DOHH2 (cell line): ENCODE measurements around the gene DAGLA.
A peak's percentile ranks its signal among the peaks of the same experiment; 100 is the strongest.

Experiments used
- H3F3A ChIP-seq: fragments of 200-600 bp; sonication (generic), shearing (Covaris generic); 2 replicates; pipeline ENCODE4 v1.6.0; 2016; ENCODE audit warnings: antibody characterized with exemption, mild to moderate bottlenecking; ENCODE audit not compliant: control insufficient read depth, insufficient read depth
- H3K27ac ChIP-seq: fragments of 200-600 bp; sonication (generic); 2 replicates; pipeline ENCODE4 v1.5.1; 2014; ENCODE audit warnings: low read depth, mild to moderate bottlenecking, low read length, moderate library complexity
- H3K27me3 ChIP-seq: fragments of 200-600 bp; sonication (generic); 2 replicates; pipeline ENCODE4 v1.6.1; 2014; ENCODE audit warnings: mild to moderate bottlenecking, low read length, mixed read lengths; ENCODE audit not compliant: control insufficient read depth
- H3K36me3 ChIP-seq: fragments of 200-600 bp; sonication (generic); 2 replicates; pipeline ENCODE4 v1.6.1; 2014; ENCODE audit warnings: mild to moderate bottlenecking, low read length, moderate library complexity, mixed read lengths; ENCODE audit not compliant: control insufficient read depth
- H3K4me1 ChIP-seq: fragments of 200-600 bp; sonication (generic); 2 replicates; pipeline ENCODE4 v1.6.1; 2014; ENCODE audit warnings: mild to moderate bottlenecking, low read length, mixed read lengths; ENCODE audit not compliant: control insufficient read depth
- H3K4me2 ChIP-seq: fragments of 200-600 bp; sonication (generic); 2 replicates; pipeline ENCODE4 v1.6.0; 2014; ENCODE audit warnings: mild to moderate bottlenecking, low read length, moderate library complexity
- H3K4me3 ChIP-seq: fragments of 200-600 bp; sonication (generic); 2 replicates; pipeline ENCODE4 v1.5.1; 2014; ENCODE audit warnings: mild to moderate bottlenecking, low read length, mixed read lengths
- H3K79me2 ChIP-seq: fragments of 200-600 bp; sonication (generic); 2 replicates; pipeline ENCODE4 v1.6.1; 2014; ENCODE audit warnings: mild to moderate bottlenecking, low read length, mixed read lengths; ENCODE audit not compliant: control insufficient read depth
- H3K9me2 ChIP-seq: fragments of 200-600 bp; sonication (generic); replicated peaks from 2 replicates; pipeline ENCODE4 v1.6.1; 2014; ENCODE audit warnings: mild to moderate bottlenecking, low read length, mixed read lengths; ENCODE audit not compliant: control insufficient read depth
- H3K9me3 ChIP-seq: fragments of 200-600 bp; sonication (generic); 2 replicates; pipeline ENCODE4 v1.6.1; 2014; ENCODE audit warnings: antibody characterized with exemption, low read length, mixed read lengths; ENCODE audit not compliant: control insufficient read depth, insufficient read depth
- H4K20me1 ChIP-seq: fragments of 200-600 bp; sonication (generic); 2 replicates; pipeline ENCODE4 v1.6.0; 2014; ENCODE audit warnings: low read depth, mild to moderate bottlenecking, antibody characterized with exemption, low read length, moderate library complexity; ENCODE audit not compliant: control insufficient read depth, insufficient read depth
- EZH2phosphoT487 ChIP-seq: fragments of 200-600 bp; sonication (generic); IDR thresholded peaks from 2 replicates; pipeline ENCODE4 v1.6.1; 2017; ENCODE audit warnings: borderline replicate concordance, mild to moderate bottlenecking, antibody characterized with exemption, low read length, moderate library complexity, mixed read lengths
- TF ChIP-seq, protein P1 (sequence below): fragments of 200-600 bp; sonication (generic); IDR thresholded peaks from one replicate; pipeline ENCODE4 v1.5.1; 2014; ENCODE audit warnings: antibody characterized with exemption, mild to moderate bottlenecking, low read depth, low read length; ENCODE audit not compliant: poor library complexity, severe bottlenecking

DAGLA gene

DNA sequence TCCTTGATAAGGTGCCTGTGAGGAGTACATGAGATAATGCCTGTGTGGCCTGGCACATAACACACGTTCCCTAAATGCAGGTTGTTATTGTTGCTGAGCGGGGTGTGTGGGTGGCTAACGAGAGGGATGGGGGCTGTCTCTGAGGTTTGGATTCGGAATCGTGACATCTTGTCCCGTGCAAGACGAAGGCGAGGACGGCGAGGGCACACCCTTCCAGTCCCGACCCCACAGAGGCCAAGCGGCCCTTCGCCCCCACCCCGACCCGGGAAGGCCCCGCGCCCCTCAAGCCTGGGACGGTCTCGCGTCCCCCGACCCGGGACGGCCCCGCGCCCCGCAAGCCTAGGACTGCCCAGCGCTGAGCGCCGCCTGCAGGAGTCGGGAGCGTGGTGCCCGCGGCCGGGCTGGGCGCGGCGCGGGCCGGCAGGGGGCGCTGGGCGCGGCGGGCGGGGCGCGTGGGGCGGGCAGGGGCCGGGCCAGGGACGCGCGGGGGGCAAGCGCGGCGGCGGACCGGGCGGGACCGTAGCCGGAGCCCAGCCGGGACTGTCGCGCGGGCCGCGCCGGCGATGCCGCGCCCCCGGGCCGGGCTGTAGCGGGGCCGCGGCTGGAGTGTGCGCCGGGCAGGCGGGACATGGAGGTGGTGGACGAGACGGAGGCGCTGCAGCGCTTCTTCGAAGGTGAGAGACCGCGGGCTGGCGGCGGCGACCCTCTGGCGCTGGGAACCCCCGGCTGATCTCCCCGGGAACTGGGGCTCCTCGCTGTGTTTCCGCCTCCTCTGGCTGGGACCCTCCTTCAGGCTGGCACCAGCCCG is 72.1 kb downstream of the DAGLA start, which contains the start of gene MYRF:
Gene MYRF, plus strand, starts transcription at position 520 of the 808 bp plus-strand sequence. Its CDS starts 109 bp downstream, at position 629.
- no peaks in the 10 kb centered on the region for H3F3A ChIP-seq
- TF ChIP-seq, protein P1, sequence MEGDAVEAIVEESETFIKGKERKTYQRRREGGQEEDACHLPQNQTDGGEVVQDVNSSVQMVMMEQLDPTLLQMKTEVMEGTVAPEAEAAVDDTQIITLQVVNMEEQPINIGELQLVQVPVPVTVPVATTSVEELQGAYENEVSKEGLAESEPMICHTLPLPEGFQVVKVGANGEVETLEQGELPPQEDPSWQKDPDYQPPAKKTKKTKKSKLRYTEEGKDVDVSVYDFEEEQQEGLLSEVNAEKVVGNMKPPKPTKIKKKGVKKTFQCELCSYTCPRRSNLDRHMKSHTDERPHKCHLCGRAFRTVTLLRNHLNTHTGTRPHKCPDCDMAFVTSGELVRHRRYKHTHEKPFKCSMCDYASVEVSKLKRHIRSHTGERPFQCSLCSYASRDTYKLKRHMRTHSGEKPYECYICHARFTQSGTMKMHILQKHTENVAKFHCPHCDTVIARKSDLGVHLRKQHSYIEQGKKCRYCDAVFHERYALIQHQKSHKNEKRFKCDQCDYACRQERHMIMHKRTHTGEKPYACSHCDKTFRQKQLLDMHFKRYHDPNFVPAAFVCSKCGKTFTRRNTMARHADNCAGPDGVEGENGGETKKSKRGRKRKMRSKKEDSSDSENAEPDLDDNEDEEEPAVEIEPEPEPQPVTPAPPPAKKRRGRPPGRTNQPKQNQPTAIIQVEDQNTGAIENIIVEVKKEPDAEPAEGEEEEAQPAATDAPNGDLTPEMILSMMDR, result peak; percentile 53
- no peak for TF ChIP-seq EZH2phosphoT487
- H3K27me3 ChIP-seq, result peaks cover 39% of the 10 kb centered on the region
- H3K4me2 ChIP-seq, result no peak within 1 kb of the TSS
- no peak within 1 kb of the TSS for H3K4me3 ChIP-seq
- H3K4me1 ChIP-seq, result no peaks in the 10 kb centered on the region
- no peaks in the 10 kb centered on the region for H3K36me3 ChIP-seq
- H4K20me1 ChIP-seq, result no peaks in the 10 kb centered on the region
- H3K79me2 ChIP-seq, result no peaks in the 10 kb centered on the region
- no peak within 1 kb of the TSS for H3K27ac ChIP-seq
- H3K9me2 ChIP-seq, result no peaks in the 10 kb centered on the region
- H3K9me3 ChIP-seq, result no peaks in the 10 kb centered on the region

DNA sequence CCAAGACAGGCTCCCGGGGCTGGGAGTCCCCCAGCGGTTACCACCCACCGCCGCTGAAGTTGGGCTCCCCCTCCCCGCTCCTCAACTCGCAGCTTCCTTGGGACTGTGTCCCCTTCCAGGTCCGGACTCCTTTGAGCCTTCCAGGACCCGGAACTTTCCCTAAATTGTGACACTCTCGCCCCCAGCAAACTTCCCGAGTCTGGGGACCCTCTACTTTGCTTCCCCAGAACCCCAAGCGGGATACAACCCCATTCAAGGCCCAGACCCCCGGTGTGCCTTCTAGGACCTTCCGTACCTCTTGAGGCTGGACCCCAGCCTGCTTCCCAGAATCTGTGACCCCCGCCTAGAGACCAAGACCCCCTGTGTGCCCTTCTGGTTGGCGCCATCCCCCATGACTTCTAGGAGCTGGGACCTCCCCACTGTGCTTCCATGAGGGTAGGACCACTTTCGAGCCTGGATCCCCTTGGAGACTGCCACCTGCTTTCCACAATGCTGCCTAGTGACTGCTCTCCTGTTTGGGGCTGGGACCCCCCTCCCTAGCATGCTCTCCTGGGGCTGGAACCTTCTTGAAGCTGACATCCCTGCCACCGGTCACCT is 72.8 kb downstream of the DAGLA start:
- no peak for TF ChIP-seq EZH2phosphoT487
- TF ChIP-seq, protein P1, result no peak
- H3F3A ChIP-seq, result no peaks in the 10 kb centered on the region
- no peak overlapping the region for H3K4me3 ChIP-seq
- no peaks in the 10 kb centered on the region for H3K36me3 ChIP-seq
- H3K27me3 ChIP-seq, result peaks cover 39% of the 10 kb centered on the region
- no peaks in the 10 kb centered on the region for H4K20me1 ChIP-seq
- H3K4me1 ChIP-seq, result no peaks in the 10 kb centered on the region
- no peaks in the 10 kb centered on the region for H3K79me2 ChIP-seq
- H3K4me2 ChIP-seq, result no peak overlapping the region
- no peak overlapping the region for H3K27ac ChIP-seq
- H3K9me3 ChIP-seq, result no peaks in the 10 kb centered on the region
- no peaks in the 10 kb centered on the region for H3K9me2 ChIP-seq

DNA sequence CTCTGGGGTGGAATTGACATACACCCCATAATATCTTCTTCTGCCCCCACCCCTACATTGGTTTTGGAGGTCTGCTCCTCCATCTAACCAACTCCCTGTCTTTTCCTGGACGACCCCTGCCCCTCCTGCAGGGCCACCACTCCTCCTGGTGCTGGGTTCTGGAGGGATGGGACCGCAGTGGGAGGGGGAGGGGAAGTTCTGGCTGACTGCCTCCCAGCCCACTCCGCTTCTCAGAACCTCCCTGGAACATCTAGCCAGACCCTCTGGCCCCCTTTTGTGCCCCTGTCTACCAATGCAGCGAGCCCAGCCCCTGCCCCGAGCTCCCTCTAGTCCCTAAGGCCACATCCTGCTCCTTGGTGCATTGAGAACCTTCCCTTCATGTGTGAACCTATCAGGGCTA is 73.5 kb downstream of the DAGLA start:
- H3K4me3 ChIP-seq, result no peak overlapping the region
- no peaks in the 10 kb centered on the region for H3K4me1 ChIP-seq

More for the DNA sequence above, 73.5 kb downstream of the DAGLA start:
- Histone ChIP-seq H3K27ac (no peak overlapping the region), H3K27me3 (peaks cover 38% of the 10 kb centered on the region), H3K9me3 (no peaks in the 10 kb centered on the region), H3K4me2 (no peak overlapping the region), H3K36me3 (no peaks in the 10 kb centered on the region), H3K79me2 (no peaks in the 10 kb centered on the region), H4K20me1 (no peaks in the 10 kb centered on the region), H3K9me2 (no peaks in the 10 kb centered on the region), H3F3A (no peaks in the 10 kb centered on the region)
- no peak for TF ChIP-seq EZH2phosphoT487
- TF ChIP-seq, protein P1, result no peak
